K562 (cell line): ENCODE measurements around the gene CDIPT. TPM values are rescaled to one million over a fixed set of nuclear protein-coding genes. Genes with fewer than 3 reads are reported as not detected.

Experiments
- BMI1 ChIP-seq: fragments of 150-350 bp; IDR thresholded peaks from 2 replicates; pipeline ENCODE4 v1.6.1; 2014; ENCODE audit warnings: low read length
- BRD4 ChIP-seq: fragments of 200-600 bp; sonication (generic); IDR thresholded peaks from 2 replicates; pipeline ENCODE4 v1.6.1; 2017; ENCODE audit warnings: inconsistent platforms
- CREM ChIP-seq: IDR thresholded peaks from 2 replicates; pipeline ENCODE4 v1.6.1; 2014; ENCODE audit warnings: antibody characterized with exemption, low read depth
- EP300 ChIP-seq: IDR thresholded peaks from 2 replicates; pipeline ENCODE4 v1.6.1; 2012; ENCODE audit warnings: low read length, improper control_type of control experiment
- FUS ChIP-seq: fragments of 200-400 bp; formaldehyde crosslinking; optimal IDR thresholded peaks from 2 replicates; pipeline ENCODE3; 2017; ENCODE audit warnings: low read depth, low read length
- GATA2 ChIP-seq: sonication (generic); formaldehyde crosslinking; IDR thresholded peaks from 2 replicates; pipeline ENCODE4 v1.4.0; 2020; ENCODE audit warnings: mild to moderate bottlenecking, missing genetic modification reagents
- HBP1 ChIP-seq: fragments of 450-650 bp; formaldehyde crosslinking; IDR thresholded peaks from 2 replicates; pipeline ENCODE4 v1.4.0; 2022; ENCODE audit warnings: missing genetic modification characterization
- HDAC3 ChIP-seq: fragments of 450-650 bp; IDR thresholded peaks from 2 replicates; pipeline ENCODE4 v1.6.1; 2018; ENCODE audit warnings: borderline replicate concordance, mild to moderate bottlenecking, moderate library complexity; ENCODE audit not compliant: partially characterized antibody
- KAT7 ChIP-seq: sonication (generic); formaldehyde crosslinking; IDR thresholded peaks from 2 replicates; pipeline ENCODE4 v1.8.0; 2022; ENCODE audit warnings: missing genetic modification reagents, mild to moderate bottlenecking, borderline replicate concordance
- MBD2 ChIP-seq: sonication (generic); IDR thresholded peaks from 2 replicates; pipeline ENCODE4 v1.6.1; 2016; ENCODE audit warnings: low read depth, borderline replicate concordance
- MTA3 ChIP-seq: fragments of 450-650 bp; formaldehyde crosslinking; IDR thresholded peaks from 2 replicates; pipeline ENCODE4 v1.6.1; 2017; ENCODE audit warnings: mild to moderate bottlenecking, borderline replicate concordance
- PHF8 ChIP-seq: fragments of 200-600 bp; sonication (generic); IDR thresholded peaks from 2 replicates; pipeline ENCODE4 v1.6.1; 2012; ENCODE audit warnings: mixed run types, mild to moderate bottlenecking, inconsistent platforms, low read length, moderate library complexity, borderline replicate concordance
- SREBF1 ChIP-seq: fragments of 150-350 bp; IDR thresholded peaks from 2 replicates; pipeline ENCODE4 v1.6.1; 2014; ENCODE audit warnings: antibody characterized with exemption, low read depth, low read length, borderline replicate concordance
- SRSF1 ChIP-seq: fragments of 200-400 bp; formaldehyde crosslinking; IDR thresholded peaks from 2 replicates; pipeline ENCODE4 v1.6.1; 2017; ENCODE audit warnings: mild to moderate bottlenecking, low read depth, low read length, moderate library complexity
- SUPT5H ChIP-seq: fragments of 450-650 bp; IDR thresholded peaks from 2 replicates; pipeline ENCODE4 v1.6.1; 2016
- THRAP3 ChIP-seq: fragments of 450-650 bp; IDR thresholded peaks from 2 replicates; pipeline ENCODE4 v1.6.1; 2016; ENCODE audit warnings: mild to moderate bottlenecking, inconsistent platforms, borderline replicate concordance
- ZNF134 ChIP-seq: fragments of 250-450 bp; sonication (Bioruptor Pico); conservative IDR thresholded peaks from 2 replicates; pipeline ENCODE4 v1.4.0; 2020
- ZNF165 ChIP-seq: fragments of 250-450 bp; sonication (Bioruptor Pico); IDR thresholded peaks from 2 replicates; pipeline ENCODE4 v1.4.0; 2020; ENCODE audit warnings: borderline replicate concordance
- ZNF584 ChIP-seq: fragments of 200-800 bp; sonication (Bioruptor generic); IDR thresholded peaks from 2 replicates; pipeline ENCODE4 v1.6.1; 2016; ENCODE audit warnings: low read depth, mild to moderate bottlenecking, missing genetic modification characterization, missing compliant biosample characterization
- ZNF699 ChIP-seq: fragments of 250-450 bp; sonication (Bioruptor Pico); IDR thresholded peaks from 2 replicates; pipeline ENCODE4 v1.8.0; 2021; ENCODE audit warnings: mild to moderate bottlenecking, moderate library complexity; ENCODE audit not compliant: insufficient replicate concordance
- polyA plus RNA-seq, 8 experiments: library from polyadenylated mRNA; depleted of rRNA in 4 of 8; stranded (reverse) in 5 of 8; unstranded in 3 of 8; fragments of >200 nt; fragmentation: Nextera tagmentation in 2 of 8; fragmentation: Illumina TruSeq in 1 of 8; extraction: Ambion mirVana in 2 of 8; extraction: Trizol in 1 of 8; gene quantifications; 2 replicates each; pipeline versions ENCODE4 v1.2.1 to v1.2.3, GENCODE V29; 2011 to 2014; ENCODE audit warnings: inconsistent platforms in 1 of 8, missing spikeins in 1 of 8
- total RNA-seq, 7 experiments: library from RNA; depleted of rRNA in 6 of 7; stranded (reverse); fragments of >200 nt in 6 of 7; fragmentation: Illumina TruSeq in 2 of 7; extraction: Trizol in 2 of 7; gene quantifications; 2 replicates each; pipeline versions ENCODE4 v1.2.1 to v1.2.3, GENCODE V29; 2011 to 2021; ENCODE audit warnings: low replicate concordance in 1 of 7
- TF ChIP-seq, protein P1 (sequence below): sonication (generic); formaldehyde crosslinking; IDR thresholded peaks from 2 replicates; pipeline ENCODE4 v1.4.0; 2020; ENCODE audit warnings: mild to moderate bottlenecking, missing genetic modification reagents
- TF ChIP-seq, protein P2 (sequence below): fragments of 450-650 bp; formaldehyde crosslinking; IDR thresholded peaks from 2 replicates; pipeline ENCODE4 v1.4.0; 2022; ENCODE audit warnings: missing genetic modification characterization
- TF ChIP-seq, protein P3 (sequence below), 2 experiments: fragments of 450-650 bp; IDR thresholded peaks; 2 replicates each; pipeline ENCODE4 v1.6.1; 2016

Gene CDIPT
- total and polyA plus RNA-seq, 9 of the 15 experiments (the other 6 are each of a cell fraction or from before 2014, with no cell fraction given): 1.3 to 37.0 (median 23.0) TPM

DNA sequence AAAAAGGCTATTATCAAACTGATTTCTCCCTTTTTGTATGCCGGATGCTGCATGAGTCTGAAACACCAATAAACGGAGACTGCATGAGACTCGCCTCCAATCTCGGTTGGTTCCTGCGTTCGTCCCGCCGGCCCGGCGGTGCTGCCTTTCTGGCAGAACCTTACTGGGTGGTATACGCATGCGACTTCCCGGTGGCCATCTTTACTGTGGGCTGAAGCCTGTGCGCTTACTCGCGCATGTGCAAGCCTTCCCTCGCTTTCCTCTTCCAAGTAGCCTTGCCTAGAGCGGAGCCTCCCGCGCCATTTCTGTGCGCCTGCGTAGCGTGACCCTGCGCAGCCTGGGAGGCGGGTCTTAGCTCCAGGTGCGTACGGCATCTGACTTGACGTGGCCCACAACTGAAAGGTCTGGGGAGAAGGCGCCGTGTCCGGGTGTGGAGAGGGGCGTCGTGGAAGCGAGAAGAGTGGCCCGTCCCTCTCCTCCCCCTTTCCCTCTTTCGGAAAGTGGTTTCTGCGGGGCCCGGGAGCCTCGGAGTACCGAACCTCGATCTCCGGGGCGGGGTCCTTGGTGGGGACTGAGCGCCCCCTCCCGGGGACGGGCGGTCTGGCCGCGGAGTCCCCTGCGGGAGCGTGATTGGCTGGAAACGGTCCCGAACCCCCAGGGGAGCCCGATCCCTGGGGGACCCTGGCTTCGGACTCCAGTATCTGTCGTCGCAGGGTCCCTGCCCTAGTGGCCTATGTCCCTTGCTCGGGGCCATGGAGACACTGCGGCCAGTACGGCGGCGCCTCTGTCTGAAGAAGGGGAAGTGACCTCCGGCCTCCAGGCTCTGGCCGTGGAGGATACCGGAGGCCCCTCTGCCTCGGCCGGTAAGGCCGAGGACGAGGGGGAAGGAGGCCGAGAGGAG, 47.0 kb downstream of the CDIPT start, which contains the start of gene PAGR1 (continued):
- TF ChIP-seq HBP1 (peak; percentile 87), FUS (no peak), CREM (peak; percentile 97), KAT7 (CRISPR knock-in tag) (no peak), BMI1 (no peak), SRSF1 (no peak), ZNF584 (no peak), ZNF134 (CRISPR knock-in tag) (peak; percentile 86), SREBF1 (peak; percentile 55; the same call in 1 of the 2 replicates), MBD2 (peak; percentile 56), ZNF699 (CRISPR knock-in tag) (no peak), SUPT5H (peak; percentile 87), MTA3 (peak; percentile 87; the same call in 1 of the 2 replicates), ZNF165 (CRISPR knock-in tag) (no peak), THRAP3 (no peak), HDAC3 (no peak), BRD4 (no peak), PHF8 (peak; percentile 77; the same call in 1 of the 2 replicates), GATA2 (no peak), EP300 (no peak)
- TF ChIP-seq, protein P1, sequence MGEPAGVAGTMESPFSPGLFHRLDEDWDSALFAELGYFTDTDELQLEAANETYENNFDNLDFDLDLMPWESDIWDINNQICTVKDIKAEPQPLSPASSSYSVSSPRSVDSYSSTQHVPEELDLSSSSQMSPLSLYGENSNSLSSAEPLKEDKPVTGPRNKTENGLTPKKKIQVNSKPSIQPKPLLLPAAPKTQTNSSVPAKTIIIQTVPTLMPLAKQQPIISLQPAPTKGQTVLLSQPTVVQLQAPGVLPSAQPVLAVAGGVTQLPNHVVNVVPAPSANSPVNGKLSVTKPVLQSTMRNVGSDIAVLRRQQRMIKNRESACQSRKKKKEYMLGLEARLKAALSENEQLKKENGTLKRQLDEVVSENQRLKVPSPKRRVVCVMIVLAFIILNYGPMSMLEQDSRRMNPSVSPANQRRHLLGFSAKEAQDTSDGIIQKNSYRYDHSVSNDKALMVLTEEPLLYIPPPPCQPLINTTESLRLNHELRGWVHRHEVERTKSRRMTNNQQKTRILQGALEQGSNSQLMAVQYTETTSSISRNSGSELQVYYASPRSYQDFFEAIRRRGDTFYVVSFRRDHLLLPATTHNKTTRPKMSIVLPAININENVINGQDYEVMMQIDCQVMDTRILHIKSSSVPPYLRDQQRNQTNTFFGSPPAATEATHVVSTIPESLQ (CRISPR knock-in tag): no peak
- TF ChIP-seq, protein P2, sequence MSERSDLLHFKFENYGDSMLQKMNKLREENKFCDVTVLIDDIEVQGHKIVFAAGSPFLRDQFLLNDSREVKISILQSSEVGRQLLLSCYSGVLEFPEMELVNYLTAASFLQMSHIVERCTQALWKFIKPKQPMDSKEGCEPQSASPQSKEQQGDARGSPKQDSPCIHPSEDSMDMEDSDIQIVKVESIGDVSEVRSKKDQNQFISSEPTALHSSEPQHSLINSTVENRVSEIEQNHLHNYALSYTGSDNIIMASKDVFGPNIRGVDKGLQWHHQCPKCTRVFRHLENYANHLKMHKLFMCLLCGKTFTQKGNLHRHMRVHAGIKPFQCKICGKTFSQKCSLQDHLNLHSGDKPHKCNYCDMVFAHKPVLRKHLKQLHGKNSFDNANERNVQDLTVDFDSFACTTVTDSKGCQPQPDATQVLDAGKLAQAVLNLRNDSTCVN (CRISPR knock-in tag): peak; percentile 77; the same call in 1 of the 2 replicates
- TF ChIP-seq, protein P3, sequence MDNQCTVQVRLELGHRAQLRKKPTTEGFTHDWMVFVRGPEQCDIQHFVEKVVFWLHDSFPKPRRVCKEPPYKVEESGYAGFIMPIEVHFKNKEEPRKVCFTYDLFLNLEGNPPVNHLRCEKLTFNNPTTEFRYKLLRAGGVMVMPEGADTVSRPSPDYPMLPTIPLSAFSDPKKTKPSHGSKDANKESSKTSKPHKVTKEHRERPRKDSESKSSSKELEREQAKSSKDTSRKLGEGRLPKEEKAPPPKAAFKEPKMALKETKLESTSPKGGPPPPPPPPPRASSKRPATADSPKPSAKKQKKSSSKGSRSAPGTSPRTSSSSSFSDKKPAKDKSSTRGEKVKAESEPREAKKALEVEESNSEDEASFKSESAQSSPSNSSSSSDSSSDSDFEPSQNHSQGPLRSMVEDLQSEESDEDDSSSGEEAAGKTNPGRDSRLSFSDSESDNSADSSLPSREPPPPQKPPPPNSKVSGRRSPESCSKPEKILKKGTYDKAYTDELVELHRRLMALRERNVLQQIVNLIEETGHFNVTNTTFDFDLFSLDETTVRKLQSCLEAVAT (IDR thresholded peaks at IDR 0.05): peak in 1 of 2 experiments; percentile 91; a peak in 2 of 4 replicates
